Muscle layer of colon (tissue), 2 donors: ENCODE data around the gene FOCAD.

Source experiments
- H3K27ac ChIP-seq: one replicate; pipeline ENCODE4 v1.7.0; 2013; ENCODE audit warnings: low read depth, mild to moderate bottlenecking, low read length, moderate library complexity
- H3K27me3 ChIP-seq, 2 donors: one replicate each; pipeline ENCODE4 v1.7.0; 2013; ENCODE audit warnings: low read length in 2 of 2, mild to moderate bottlenecking in 2 of 2; ENCODE audit not compliant: insufficient read depth in 2 of 2, control insufficient read depth in 1 of 2
- H3K36me3 ChIP-seq: one replicate; pipeline ENCODE4 v1.7.0; 2013; ENCODE audit warnings: mild to moderate bottlenecking, low read length; ENCODE audit not compliant: insufficient read depth
- H3K4me1 ChIP-seq: one replicate; pipeline ENCODE4 v1.7.0; 2013; ENCODE audit warnings: mild to moderate bottlenecking, low read length; ENCODE audit not compliant: insufficient read depth
- H3K4me3 ChIP-seq, 2 donors: one replicate each; pipeline ENCODE4 v1.7.0; 2013; ENCODE audit warnings: low read length in 2 of 2, low read depth in 1 of 2, mild to moderate bottlenecking in 1 of 2, moderate library complexity in 1 of 2
- H3K9ac ChIP-seq: one replicate; pipeline ENCODE4 v1.7.0; 2013; ENCODE audit warnings: low read length
- H3K9me3 ChIP-seq: one replicate; pipeline ENCODE4 v1.7.0; 2013; ENCODE audit warnings: mild to moderate bottlenecking, low read length
- donor health status: abdominal sarcoma.
- donor health status: Adenocarcinoma of cecum.

Gene FOCAD

GRCh38 chr9:21001581-21001980 lies 317.5 kb downstream of the FOCAD start:
- Histone ChIP-seq H3K4me1 (peaks cover 20% of the 10 kb centered on the region), H3K27ac (no peak overlapping the region), H3K9ac (no peak overlapping the region), H3K36me3 (peaks cover 14% of the 10 kb centered on the region), H3K9me3 (no peaks in the 10 kb centered on the region), H3K27me3 (no peaks in the 10 kb centered on the region), H3K4me3 (no peak overlapping the region)

DNA sequence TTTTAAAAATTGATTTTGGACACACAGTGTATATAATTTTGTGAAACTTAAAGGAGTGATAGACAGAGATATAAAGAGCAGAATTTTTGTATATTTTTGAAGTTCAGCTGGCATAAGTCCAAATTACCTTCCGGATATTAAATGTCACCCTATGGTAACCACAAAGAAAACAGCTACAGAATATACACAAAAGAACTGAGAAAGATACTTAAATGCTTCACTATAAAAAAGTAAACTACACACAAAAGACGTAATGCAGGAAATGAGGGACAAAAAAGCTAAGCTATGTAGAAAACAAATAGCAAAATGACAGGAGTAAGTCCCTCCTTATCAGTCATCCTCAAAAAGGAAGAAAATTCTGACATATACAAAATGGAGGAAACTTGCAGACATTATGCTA lies 318.0 kb downstream of the FOCAD start:
- H3K9me3 ChIP-seq, result no peaks in the 10 kb centered on the region
- H3K36me3 ChIP-seq, result peaks cover 19% of the 10 kb centered on the region
- H3K27ac ChIP-seq, result no peak overlapping the region
- H3K4me3 ChIP-seq, result no peak overlapping the region
- peaks cover 16% of the 10 kb centered on the region for H3K4me1 ChIP-seq
- no peaks in the 10 kb centered on the region for H3K27me3 ChIP-seq
- H3K9ac ChIP-seq, result no peak overlapping the region

GRCh38 chr9:21015129-21015815 lies 331.2 kb downstream of the FOCAD start:
- H3K9me3 ChIP-seq, result no peaks in the 10 kb centered on the region
- no peaks in the 10 kb centered on the region for H3K27me3 ChIP-seq
- no peak overlapping the region for H3K9ac ChIP-seq
- H3K36me3 ChIP-seq, result peaks cover 5% of the 10 kb centered on the region
- H3K4me1 ChIP-seq, result peaks cover 13% of the 10 kb centered on the region
- peak overlapping the region; percentile 42 for H3K27ac ChIP-seq
- no peak overlapping the region for H3K4me3 ChIP-seq

- Histone ChIP-seq H3K9me3 (no peaks in the 10 kb centered on the region), H3K27ac (no peak overlapping the region)
Measured at GRCh38 chr9:21015995-21016394, 331.9 kb downstream of the FOCAD start.

GRCh38 chr9:21016701-21017491 lies 332.8 kb downstream of the FOCAD start:
- Histone ChIP-seq H3K4me1 (peaks cover 13% of the 10 kb centered on the region), H3K9ac (no peak overlapping the region), H3K27me3 (no peaks in the 10 kb centered on the region), H3K4me3 (no peak overlapping the region), H3K36me3 (peaks cover 5% of the 10 kb centered on the region), H3K27ac (no peak overlapping the region), H3K9me3 (no peaks in the 10 kb centered on the region)

More at GRCh38 chr9:21015995-21016394, 331.9 kb downstream of the FOCAD start:
- peaks cover 13% of the 10 kb centered on the region for H3K4me1 ChIP-seq
- H3K27me3 ChIP-seq, result no peaks in the 10 kb centered on the region
- H3K9ac ChIP-seq, result no peak overlapping the region
- no peak overlapping the region for H3K4me3 ChIP-seq
- peaks cover 5% of the 10 kb centered on the region for H3K36me3 ChIP-seq

- H3K9ac ChIP-seq, result no peak overlapping the region
- H3K27ac ChIP-seq, result no peak overlapping the region
- H3K36me3 ChIP-seq, result peaks cover 5% of the 10 kb centered on the region
- no peaks in the 10 kb centered on the region for H3K27me3 ChIP-seq
- H3K4me3 ChIP-seq, result no peak overlapping the region
- peaks cover 13% of the 10 kb centered on the region for H3K4me1 ChIP-seq
- no peaks in the 10 kb centered on the region for H3K9me3 ChIP-seq
Measured at GRCh38 chr9:21018177-21018576, 334.1 kb downstream of the FOCAD start.

- no peak overlapping the region for H3K27ac ChIP-seq
- H3K36me3 ChIP-seq, result no peaks in the 10 kb centered on the region
- no peak overlapping the region for H3K4me3 ChIP-seq
- no peak overlapping the region for H3K9ac ChIP-seq
- H3K27me3 ChIP-seq, result no peaks in the 10 kb centered on the region
- no peaks in the 10 kb centered on the region for H3K9me3 ChIP-seq
- peaks cover 8% of the 10 kb centered on the region for H3K4me1 ChIP-seq
Measured at GRCh38 chr9:21023861-21024260, 339.8 kb downstream of the FOCAD start.

GRCh38 chr9:21027295-21027694 lies 343.2 kb downstream of the FOCAD start:
- H3K27ac ChIP-seq, result no peak overlapping the region
- H3K4me1 ChIP-seq, result peaks cover 20% of the 10 kb centered on the region
- no peaks in the 10 kb centered on the region for H3K27me3 ChIP-seq
- H3K9me3 ChIP-seq, result no peaks in the 10 kb centered on the region
- no peak overlapping the region for H3K9ac ChIP-seq
- no peaks in the 10 kb centered on the region for H3K36me3 ChIP-seq
- H3K4me3 ChIP-seq, result no peak overlapping the region

- no peak overlapping the region for H3K9ac ChIP-seq
- H3K27me3 ChIP-seq, result no peaks in the 10 kb centered on the region
- no peaks in the 10 kb centered on the region for H3K9me3 ChIP-seq
- no peaks in the 10 kb centered on the region for H3K36me3 ChIP-seq
- H3K27ac ChIP-seq, result no peak overlapping the region
- H3K4me3 ChIP-seq, result no peak overlapping the region
- H3K4me1 ChIP-seq, result peaks cover 20% of the 10 kb centered on the region
Measured at GRCh38 chr9:21028466-21028865, 344.4 kb downstream of the FOCAD start.

DNA sequence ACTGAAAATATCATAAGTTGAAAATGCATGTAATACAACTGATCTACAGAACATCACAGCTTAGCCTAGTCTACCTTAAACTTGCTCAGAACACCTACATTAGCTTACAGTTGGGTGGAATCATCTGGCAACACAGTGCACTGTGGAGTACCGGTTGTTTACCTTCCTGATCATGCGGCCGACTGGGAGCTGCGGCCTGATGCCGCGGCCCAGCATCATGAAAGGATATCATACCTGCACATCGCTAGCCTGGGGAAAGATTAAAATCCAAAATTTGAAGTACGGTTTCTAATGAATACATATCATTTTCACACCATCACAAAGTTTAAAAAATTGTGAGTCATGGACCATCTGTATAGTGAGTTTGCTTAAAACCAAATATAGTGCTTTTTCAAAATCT lies 345.6 kb downstream of the FOCAD start:
- Histone ChIP-seq H3K27me3 (no peaks in the 10 kb centered on the region), H3K4me1 (peaks cover 20% of the 10 kb centered on the region), H3K4me3 (no peak overlapping the region), H3K36me3 (no peaks in the 10 kb centered on the region), H3K27ac (no peak overlapping the region), H3K9me3 (no peaks in the 10 kb centered on the region), H3K9ac (no peak overlapping the region)

DNA sequence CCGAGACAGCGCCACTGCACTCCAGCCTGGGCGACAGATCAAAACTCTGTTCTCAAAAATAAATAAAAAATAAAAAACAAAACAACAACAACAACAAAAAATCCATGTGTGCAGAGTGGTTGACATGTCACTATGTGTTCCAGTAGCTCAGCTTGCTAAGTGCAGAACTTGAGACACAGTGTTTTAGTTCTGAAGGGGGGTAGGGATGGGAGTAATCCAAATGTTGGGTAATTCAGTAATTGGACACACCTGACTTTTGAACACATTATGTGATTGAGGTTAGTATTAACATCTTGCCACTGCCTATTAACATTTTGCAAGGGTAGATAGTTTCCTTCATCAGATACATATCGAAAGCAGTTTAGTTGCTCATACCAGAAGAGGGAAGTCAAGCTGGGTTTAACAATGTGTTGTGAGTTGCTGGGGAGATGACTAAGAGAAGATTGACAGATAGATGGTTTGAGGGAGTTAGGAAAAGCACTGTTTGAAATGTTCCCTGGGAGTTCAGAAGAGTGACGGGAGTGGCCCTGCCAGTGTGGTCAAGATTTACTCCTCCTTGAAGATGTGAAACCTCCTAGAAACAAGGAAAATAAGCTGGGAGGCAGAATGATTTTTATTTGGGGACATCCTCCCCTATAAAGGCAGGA lies 346.5 kb downstream of the FOCAD start:
- Histone ChIP-seq H3K4me3 (peak overlapping the region; percentile 44 to 81), H3K9me3 (no peaks in the 10 kb centered on the region), H3K27me3 (no peaks in the 10 kb centered on the region), H3K36me3 (no peaks in the 10 kb centered on the region), H3K9ac (peak overlapping the region; percentile 55), H3K4me1 (peaks cover 20% of the 10 kb centered on the region), H3K27ac (peak overlapping the region; percentile 93)
